Panc1 (cell line): Measurements from ENCODE around the gene RXFP4. TPM values are rescaled to one million over a fixed set of nuclear protein-coding genes. Genes with fewer than 3 reads are reported as not detected.

Experiments
- ATAC-seq: fragments of 200-7000 bp; cut with Tn5 transposase; 2 replicates; pipeline ENCODE4 v1.9.1; 2020; ENCODE audit warnings: mild to moderate bottlenecking, moderate library complexity
- BruUV-seq: library from RNA; stranded (reverse); fragments of 400-500 nt; replicated peaks from 2 replicates; lab custom pipeline; 2021; lab: Mats Ljungman, UMichigan
- CTCF ChIA-PET: fragments of 300-600 bp; sonication (Branson Sonifier 250); formaldehyde crosslinking; loops from one replicate; lab custom pipeline; 2022; ENCODE audit warnings: antibody characterized with exemption; lab: Charles Lee
- POLR2A ChIA-PET: fragments of 300-600 bp; sonication (Branson Sonifier 250); formaldehyde crosslinking; loops from one replicate; lab custom pipeline; 2022; ENCODE audit warnings: antibody characterized with exemption; lab: Charles Lee
- DNase-seq: peaks from one replicate; pipeline ENCODE4 v3.0.0-alpha.2; 2010; ENCODE audit warnings: low read depth, low spot score
- H3K27ac ChIP-seq: 2 replicates; pipeline ENCODE4 v1.5.1; 2011; ENCODE audit warnings: mild to moderate bottlenecking, low read length, inconsistent platforms
- H3K27me3 ChIP-seq: fragments of 200-500 bp; sonication (Bioruptor generic); 2 replicates; pipeline ENCODE4 v1.6.0; 2014; ENCODE audit warnings: low read length, inconsistent platforms; ENCODE audit not compliant: control insufficient read depth, insufficient read depth
- H3K36me3 ChIP-seq: fragments of 200-500 bp; sonication (Bioruptor generic); 2 replicates; pipeline ENCODE4 v1.5.1; 2014; ENCODE audit warnings: inconsistent platforms, mild to moderate bottlenecking, low read length, moderate library complexity; ENCODE audit not compliant: control insufficient read depth, insufficient read depth
- H3K4me1 ChIP-seq: 2 replicates; pipeline ENCODE4 v1.5.1; 2011; ENCODE audit warnings: inconsistent platforms, mild to moderate bottlenecking, low read length, moderate library complexity; ENCODE audit not compliant: control insufficient read depth, insufficient read depth
- H3K4me3 ChIP-seq, 2 experiments: 2 replicates each; pipeline ENCODE4 v1.5.1; 2011 to 2012; ENCODE audit warnings: low read depth in 2 of 2, low read length in 2 of 2, mild to moderate bottlenecking in 2 of 2, inconsistent platforms in 1 of 2, moderate library complexity in 1 of 2
- H3K9me3 ChIP-seq: fragments of 200-500 bp; sonication (Bioruptor generic); 2 replicates; pipeline ENCODE4 v1.5.1; 2014; ENCODE audit warnings: low read depth, mild to moderate bottlenecking, inconsistent platforms, low read length, moderate library complexity; ENCODE audit not compliant: control insufficient read depth, insufficient read depth
- POLR2AphosphoS5 ChIP-seq: IDR thresholded peaks from 2 replicates; pipeline ENCODE4 v1.6.1; 2012; ENCODE audit warnings: mild to moderate bottlenecking, low read depth, low read length, moderate library complexity
- REST ChIP-seq, 2 experiments: IDR thresholded peaks; 2 replicates each; pipeline ENCODE4 v1.6.1; 2011 to 2012; ENCODE audit warnings: low read depth in 2 of 2, control low read depth in 1 of 2, low read length in 1 of 2, mild to moderate bottlenecking in 1 of 2, moderate library complexity in 1 of 2; ENCODE audit not compliant: insufficient read depth in 1 of 2
- SIN3A ChIP-seq: IDR thresholded peaks from 2 replicates; pipeline ENCODE4 v1.6.1; 2012; ENCODE audit warnings: low read depth, mild to moderate bottlenecking, low read length, moderate library complexity, borderline replicate concordance; ENCODE audit not compliant: insufficient read depth
- TCF7L2 ChIP-seq: IDR thresholded peaks from 2 replicates; pipeline ENCODE4 v1.6.1; 2011; ENCODE audit warnings: mild to moderate bottlenecking, low read depth, low read length, inconsistent platforms
- in situ Hi-C: cut with HindIII; loops from 2 replicates; pipeline ENCODE4 v1.10.0; 2016; ENCODE audit warnings: low sequenced_read_pairs, low pct_unique_long_range_greater_than_20kb
- intact Hi-C: fragments of 100-400 bp; cut with micrococcal nuclease; formaldehyde crosslinking; loops from one replicate; pipeline ENCODE4 v1.10.0; 2022; ENCODE audit not compliant: unreplicated experiment
- total RNA-seq: library from RNA; stranded (reverse); gene quantifications from one replicate; pipeline ENCODE4 v1.2.1, GENCODE V29; 2021; ENCODE audit not compliant: unreplicated experiment
- TF ChIP-seq, protein P1 (sequence below): fragments of 450-650 bp; IDR thresholded peaks from 2 replicates; pipeline ENCODE4 v1.5.1; 2017; ENCODE audit warnings: mild to moderate bottlenecking

Gene RXFP4
- total RNA-seq, 1 experiment from 2014 or later = 8.0 TPM

GRCh38 chr1:155940482-155940992, 901 bp upstream of the RXFP4 start:
- DNase-seq = peak; percentile 36
- POLR2A ChIA-PET = interaction anchor here (0.6 kb wide), 2 partner anchors 12 to 37 kb away, joined by 3 to 5 read pairs; no protein-coding TSS in a partner anchor
- H3K36me3 ChIP-seq = no peaks in the 10 kb centered on the region
- peak overlapping the region in 1 of 2 experiments; percentile 51; a peak in 2 of 4 replicates for H3K4me3 ChIP-seq
- ATAC-seq = peak; percentile 55
- H3K27ac ChIP-seq = peak overlapping the region; percentile 99
- TF ChIP-seq SIN3A (no peak), POLR2AphosphoS5 (no peak), REST (IDR thresholded peaks at IDR 0.05; ENCODE audit: insufficient read depth in 1 of 2, low read depth in 2 of 2, low read length in 1 of 2) (no peak), TCF7L2 (no peak)
- TF ChIP-seq, protein P1, sequence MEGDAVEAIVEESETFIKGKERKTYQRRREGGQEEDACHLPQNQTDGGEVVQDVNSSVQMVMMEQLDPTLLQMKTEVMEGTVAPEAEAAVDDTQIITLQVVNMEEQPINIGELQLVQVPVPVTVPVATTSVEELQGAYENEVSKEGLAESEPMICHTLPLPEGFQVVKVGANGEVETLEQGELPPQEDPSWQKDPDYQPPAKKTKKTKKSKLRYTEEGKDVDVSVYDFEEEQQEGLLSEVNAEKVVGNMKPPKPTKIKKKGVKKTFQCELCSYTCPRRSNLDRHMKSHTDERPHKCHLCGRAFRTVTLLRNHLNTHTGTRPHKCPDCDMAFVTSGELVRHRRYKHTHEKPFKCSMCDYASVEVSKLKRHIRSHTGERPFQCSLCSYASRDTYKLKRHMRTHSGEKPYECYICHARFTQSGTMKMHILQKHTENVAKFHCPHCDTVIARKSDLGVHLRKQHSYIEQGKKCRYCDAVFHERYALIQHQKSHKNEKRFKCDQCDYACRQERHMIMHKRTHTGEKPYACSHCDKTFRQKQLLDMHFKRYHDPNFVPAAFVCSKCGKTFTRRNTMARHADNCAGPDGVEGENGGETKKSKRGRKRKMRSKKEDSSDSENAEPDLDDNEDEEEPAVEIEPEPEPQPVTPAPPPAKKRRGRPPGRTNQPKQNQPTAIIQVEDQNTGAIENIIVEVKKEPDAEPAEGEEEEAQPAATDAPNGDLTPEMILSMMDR = no peak
- no TSS peak for BruUV-seq
- in situ Hi-C loops (no loop called here), intact Hi-C loops (loop anchor here (5.0 kb wide), 1 partner anchor 117 kb away; no protein-coding TSS in a partner anchor)
- H3K4me1 ChIP-seq = peaks cover 58% of the 10 kb centered on the region
- no peaks in the 10 kb centered on the region for H3K9me3 ChIP-seq
- CTCF ChIA-PET = interaction anchor here (0.7 to 2.3 kb wide), 2 partner anchors 38 to 49 kb away, joined by 3 to 11 read pairs; partner anchors contain the start of gene ARHGEF2
- H3K27me3 ChIP-seq = no peaks in the 10 kb centered on the region

GRCh38 chr1:155941845-155942531, 550 bp downstream of the RXFP4 start:
- Histone ChIP-seq H3K27me3 (no peaks in the 10 kb centered on the region), H3K27ac (peak overlapping the region; percentile 99), H3K4me3 (peak overlapping the region; percentile 43 to 51), H3K4me1 (peaks cover 72% of the 10 kb centered on the region), H3K36me3 (0 out of 2 replicates have a peak, but pooled peaks cover 3% of the 10 kb centered on the region), H3K9me3 (no peaks in the 10 kb centered on the region)
- no TSS peak for BruUV-seq
- 0 out of 2 replicates have a peak, but pooled peaks have one; percentile 24 for TF ChIP-seq POLR2AphosphoS5
- TF ChIP-seq, protein P1 = no peak
- POLR2A ChIA-PET = interaction anchor here (0.9 kb wide), 1 partner anchor 12 kb away, joined by 5 read pairs; no protein-coding TSS in a partner anchor
- intact Hi-C loops = loop anchor here (5.0 kb wide), 1 partner anchor 115 kb away; no protein-coding TSS in a partner anchor
- in situ Hi-C loops = no loop called here
- ATAC-seq (no peak), DNase-seq (no peak)
- CTCF ChIA-PET = interaction anchor here (2.3 kb wide), 1 partner anchor 48 kb away, joined by 11 read pairs; no protein-coding TSS in a partner anchor
